Lower leg skin (tissue), 4 donors: Measurements from ENCODE around the gene IGLL5. TPM values are rescaled to one million over a fixed set of nuclear protein-coding genes. Genes with fewer than 3 reads are reported as not detected.

Source experiments
- DNase-seq, 2 donors: peaks; one replicate each; pipeline ENCODE4 v3.0.0-alpha.2; 2019; ENCODE audit warnings: low spot score in 2 of 2
- H3K4me3 ChIP-seq: fragments of 200-600 bp; sonication (generic); 2 replicates; pipeline ENCODE4 v1.5.1; 2017; ENCODE audit warnings: mild to moderate bottlenecking, low read depth; ENCODE audit not compliant: poor library complexity, severe bottlenecking
- POLR2A ChIP-seq, 2 donors: fragments of 450-650 bp; IDR thresholded peaks; one replicate each; pipeline ENCODE4 v1.6.1; 2016 to 2017; ENCODE audit warnings: antibody characterized with exemption in 2 of 2, mild to moderate bottlenecking in 1 of 2, moderate library complexity in 1 of 2
- WGBS, 2 donors: methylation state at CpG; one replicate each; pipeline ENCODE4 v1.1.5; 2018; 5-methylcytosine and 5-hydroxymethylcytosine counted together
- intact Hi-C: fragments of 100-400 bp; cut with DNase I; formaldehyde crosslinking; loops from one replicate; pipeline ENCODE4 v1.15.0; 2023; ENCODE audit warnings: low total_unique reads
- total RNA-seq, 4 donors: library from RNA; depleted of rRNA; stranded (reverse); fragments of >200 nt; gene quantifications; one replicate each; pipeline ENCODE4 v1.1.0, GENCODE V29; 2016
- TF ChIP-seq, protein P1 (sequence below), 3 donors: fragments of 450-650 bp; IDR thresholded peaks; one replicate each; pipeline ENCODE4 v1.5.1; 2016; ENCODE audit warnings: antibody characterized with exemption in 3 of 3, mild to moderate bottlenecking in 3 of 3, moderate library complexity in 2 of 3

Gene IGLL5
- total RNA-seq, 4 donors from 2014 or later: not detected

DNA sequence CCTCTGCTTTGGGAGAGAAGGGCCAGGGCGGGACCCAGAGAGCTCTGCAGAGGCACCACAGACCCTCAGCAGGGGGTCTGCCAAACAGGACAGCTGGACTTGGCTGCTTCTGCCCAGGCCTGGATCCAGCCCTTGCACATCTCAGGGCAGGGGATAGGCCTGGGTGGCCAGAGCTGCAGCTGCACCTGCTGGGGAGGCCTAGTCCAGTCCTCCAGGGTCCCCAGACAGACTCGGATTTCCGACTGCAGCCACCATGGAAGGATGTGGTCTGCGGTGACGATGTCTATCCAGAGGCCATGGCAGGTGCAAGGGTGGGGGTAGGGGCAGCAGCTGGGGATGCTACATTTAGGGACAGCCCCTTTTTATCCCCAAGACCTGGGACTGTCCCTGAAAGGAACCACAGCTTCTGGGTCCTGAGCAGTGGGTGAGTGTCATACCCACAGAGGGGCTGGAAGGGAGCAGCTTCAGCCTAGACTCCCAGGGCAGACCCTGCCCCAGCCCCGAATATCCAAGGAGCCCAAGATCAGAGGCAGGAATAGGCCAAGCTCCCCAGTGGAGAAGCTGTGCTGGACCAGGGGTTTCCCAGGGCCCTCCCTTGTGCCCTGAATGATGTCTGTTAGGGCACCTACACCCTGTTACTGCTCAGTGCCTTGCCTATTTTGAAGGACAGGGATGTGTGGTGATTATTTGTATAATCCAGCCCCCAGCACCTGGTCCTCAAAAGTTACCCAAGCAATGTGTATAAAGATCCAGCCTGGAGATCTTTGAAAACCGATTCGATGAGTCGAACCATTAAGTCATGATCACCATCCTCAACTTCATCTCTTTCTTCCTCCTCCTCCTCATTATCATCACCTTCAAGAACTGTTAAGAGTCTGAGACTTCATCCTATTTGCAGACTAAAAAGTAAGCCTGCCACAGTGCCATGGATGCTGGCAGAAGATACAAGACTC lies 2.5 kb upstream of the IGLL5 start:
- intact Hi-C loops: no loop called here
- TF ChIP-seq, protein P1, sequence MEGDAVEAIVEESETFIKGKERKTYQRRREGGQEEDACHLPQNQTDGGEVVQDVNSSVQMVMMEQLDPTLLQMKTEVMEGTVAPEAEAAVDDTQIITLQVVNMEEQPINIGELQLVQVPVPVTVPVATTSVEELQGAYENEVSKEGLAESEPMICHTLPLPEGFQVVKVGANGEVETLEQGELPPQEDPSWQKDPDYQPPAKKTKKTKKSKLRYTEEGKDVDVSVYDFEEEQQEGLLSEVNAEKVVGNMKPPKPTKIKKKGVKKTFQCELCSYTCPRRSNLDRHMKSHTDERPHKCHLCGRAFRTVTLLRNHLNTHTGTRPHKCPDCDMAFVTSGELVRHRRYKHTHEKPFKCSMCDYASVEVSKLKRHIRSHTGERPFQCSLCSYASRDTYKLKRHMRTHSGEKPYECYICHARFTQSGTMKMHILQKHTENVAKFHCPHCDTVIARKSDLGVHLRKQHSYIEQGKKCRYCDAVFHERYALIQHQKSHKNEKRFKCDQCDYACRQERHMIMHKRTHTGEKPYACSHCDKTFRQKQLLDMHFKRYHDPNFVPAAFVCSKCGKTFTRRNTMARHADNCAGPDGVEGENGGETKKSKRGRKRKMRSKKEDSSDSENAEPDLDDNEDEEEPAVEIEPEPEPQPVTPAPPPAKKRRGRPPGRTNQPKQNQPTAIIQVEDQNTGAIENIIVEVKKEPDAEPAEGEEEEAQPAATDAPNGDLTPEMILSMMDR (IDR thresholded peaks at IDR 0.05): no peak
- TF ChIP-seq POLR2A (IDR thresholded peaks at IDR 0.05): no peak
- peak in 1 of 2 donors; percentile 61 for DNase-seq
- 84 to 97% methylated on average over 7 to 8 of the region's 9 CpGs for WGBS, 2 donors
- H3K4me3 ChIP-seq: no peak overlapping the region

DNA sequence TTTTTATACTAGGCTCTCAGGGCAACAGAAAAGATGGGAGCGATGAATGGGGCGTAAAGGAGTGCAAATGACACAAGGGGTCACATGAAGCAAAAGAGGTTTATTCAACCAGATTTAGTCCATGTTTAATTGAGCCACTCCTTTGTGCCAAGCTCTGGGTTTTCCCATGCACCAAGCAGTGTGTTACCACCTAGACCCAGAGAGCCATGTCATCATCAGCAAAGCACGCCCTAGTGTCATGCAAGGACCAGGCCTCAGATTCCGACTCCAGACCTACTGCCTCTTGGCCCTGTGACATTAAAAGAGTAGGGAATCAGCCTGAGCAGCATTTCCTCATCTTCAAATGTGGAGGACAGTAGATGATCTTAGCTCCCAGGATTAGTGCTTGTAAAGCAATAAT lies 1.1 kb upstream of the IGLL5 start:
- no peak for TF ChIP-seq POLR2A (IDR thresholded peaks at IDR 0.05)
- TF ChIP-seq, protein P1 (IDR thresholded peaks at IDR 0.05): no peak
- 90 to 92% methylated on average over 4 of the region's 4 CpGs for WGBS, 2 donors
- DNase-seq: no peak

DNA sequence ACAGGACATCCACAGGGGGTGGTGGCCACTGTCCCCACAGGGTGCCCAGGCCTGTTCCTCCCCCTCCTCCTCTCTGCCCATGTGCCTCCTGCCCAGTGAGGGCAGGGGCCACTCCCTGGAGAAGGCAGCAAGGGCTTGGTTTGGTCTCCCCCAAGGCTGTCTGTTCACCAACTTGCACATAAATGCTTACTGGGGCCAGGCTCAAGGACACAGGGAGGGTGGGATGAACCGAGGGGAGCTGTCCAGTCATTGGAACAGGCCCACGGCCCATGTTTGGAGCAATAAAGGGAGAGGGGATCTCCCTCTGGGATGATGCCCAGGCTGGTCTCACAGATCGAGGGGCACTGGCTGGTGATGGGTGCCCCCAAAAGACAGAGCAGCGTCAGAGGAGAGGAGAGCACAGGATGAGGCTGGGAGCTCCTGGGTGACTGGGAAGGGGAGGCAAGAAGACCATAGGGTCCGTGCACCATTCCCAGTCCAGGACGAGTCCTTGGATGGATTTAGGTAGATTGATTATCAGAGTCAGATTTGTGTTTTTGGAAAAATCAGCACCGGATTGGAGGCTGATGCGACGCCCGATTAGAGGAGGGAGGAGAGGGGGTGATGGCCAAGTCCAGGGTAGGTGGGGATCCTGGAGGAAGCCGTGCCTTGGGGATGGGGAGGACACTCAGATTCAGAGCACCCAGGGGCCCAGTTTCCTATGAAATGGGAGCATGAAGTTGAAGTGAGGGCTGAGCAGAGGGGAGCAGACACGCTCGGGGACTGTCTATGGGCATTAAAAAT lies 1.1 kb downstream of the IGLL5 start:
- DNase-seq: peak in 1 of 2 donors; percentile 75
- intact Hi-C loops: no loop called here
- no peak overlapping the region for H3K4me3 ChIP-seq
- 72 to 73% methylated on average over 13 of the region's 13 CpGs for WGBS, 2 donors
- TF ChIP-seq POLR2A (IDR thresholded peaks at IDR 0.05): no peak
- TF ChIP-seq, protein P1 (IDR thresholded peaks at IDR 0.05): no peak

More for the DNA sequence above, 1.1 kb upstream of the IGLL5 start:
- H3K4me3 ChIP-seq: no peak overlapping the region
- intact Hi-C loops: no loop called here

DNA sequence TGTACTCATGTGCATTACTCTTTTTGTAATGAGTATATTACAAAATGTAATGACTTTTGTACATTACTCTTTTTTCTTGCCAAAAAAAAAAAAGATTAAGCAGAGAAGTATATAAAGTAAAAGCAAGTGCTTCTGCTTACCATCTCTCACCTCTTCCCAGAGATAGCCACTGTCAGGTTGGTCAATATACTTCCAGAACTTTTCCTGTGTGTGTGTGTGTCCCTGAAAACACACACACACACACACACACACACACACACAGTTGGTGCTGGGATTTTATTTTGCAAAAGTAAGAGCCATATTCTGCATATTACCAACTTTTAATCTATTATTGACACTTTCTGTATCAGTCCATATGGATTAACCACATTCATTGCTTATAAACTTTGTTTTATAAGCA lies 2.5 kb downstream of the IGLL5 start:
- TF ChIP-seq, protein P1 (IDR thresholded peaks at IDR 0.05): no peak
- no peak for TF ChIP-seq POLR2A (IDR thresholded peaks at IDR 0.05)
- no peak for DNase-seq
- intact Hi-C loops: no loop called here
- H3K4me3 ChIP-seq: no peak overlapping the region

- intact Hi-C loops: no loop called here
- WGBS, 2 donors: 65 to 73% methylated on average over 3 of the region's 3 CpGs
- no peak overlapping the region for H3K4me3 ChIP-seq
- no peak for TF ChIP-seq POLR2A (IDR thresholded peaks at IDR 0.05)
- TF ChIP-seq, protein P1 (IDR thresholded peaks at IDR 0.05): no peak
- DNase-seq: no peak
Observed at GRCh38 chr22:22891139-22891621, 3.6 kb downstream of the IGLL5 start.
